ENCODE results near the gene TOPBP1. TPM values are rescaled to one million over a fixed set of nuclear protein-coding genes. Genes with fewer than 3 reads are reported as not detected.

Gene TOPBP1
- total and polyA plus RNA-seq, 2 experiments from 2014 or later: 15.8 to 42.2 TPM

DNA sequence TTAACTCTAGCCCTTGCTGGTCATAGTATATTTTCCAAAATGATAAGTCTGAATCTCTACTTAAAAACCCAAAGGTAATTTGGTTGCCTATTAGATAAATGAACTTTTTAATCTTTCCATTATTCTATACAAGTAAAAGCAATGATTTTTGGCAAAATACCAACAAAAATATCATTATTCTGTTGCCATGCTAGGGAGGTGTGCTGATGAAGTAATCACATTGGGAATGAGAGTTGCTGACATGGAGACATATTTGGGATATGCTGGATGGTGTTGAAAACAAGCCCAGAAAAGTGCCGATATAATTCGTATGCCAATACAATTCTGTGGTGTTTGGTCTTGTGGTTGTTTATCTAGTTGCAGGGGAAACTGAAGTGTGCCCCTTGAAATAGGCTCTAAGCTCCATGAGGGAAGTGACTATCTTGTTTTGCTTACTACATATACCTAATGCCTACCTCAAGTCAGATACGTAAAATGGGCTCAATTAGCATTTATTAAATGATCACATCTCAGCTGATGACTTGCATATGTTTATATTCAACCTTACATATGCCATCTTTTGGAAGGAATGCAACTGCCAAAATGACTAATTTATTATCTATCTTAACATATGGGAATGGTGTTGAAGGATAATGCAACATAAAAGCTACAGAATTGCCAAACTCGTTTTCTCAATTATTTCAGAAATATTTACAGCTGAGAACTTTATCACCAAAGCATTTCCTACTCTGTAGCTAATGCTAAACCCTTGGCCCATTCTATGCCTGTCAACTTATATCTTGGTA is 5.8 kb downstream of the TOPBP1 start:
- H3K9me2 ChIP-seq (ENCODE audit: insufficient read depth): no peaks in the 10 kb centered on the region
- ATAC-seq (no peak), DNase-seq (ENCODE audit: low spot score) (no peak)
- TF ChIP-seq EZH2 (IDR thresholded peaks at IDR 0.05; ENCODE audit: low read depth, unreplicated experiment): no peak
- TF ChIP-seq EZH2phosphoT487 (IDR thresholded peaks at IDR 0.05; ENCODE audit: unreplicated experiment): no peak
- TF ChIP-seq, protein P1, sequence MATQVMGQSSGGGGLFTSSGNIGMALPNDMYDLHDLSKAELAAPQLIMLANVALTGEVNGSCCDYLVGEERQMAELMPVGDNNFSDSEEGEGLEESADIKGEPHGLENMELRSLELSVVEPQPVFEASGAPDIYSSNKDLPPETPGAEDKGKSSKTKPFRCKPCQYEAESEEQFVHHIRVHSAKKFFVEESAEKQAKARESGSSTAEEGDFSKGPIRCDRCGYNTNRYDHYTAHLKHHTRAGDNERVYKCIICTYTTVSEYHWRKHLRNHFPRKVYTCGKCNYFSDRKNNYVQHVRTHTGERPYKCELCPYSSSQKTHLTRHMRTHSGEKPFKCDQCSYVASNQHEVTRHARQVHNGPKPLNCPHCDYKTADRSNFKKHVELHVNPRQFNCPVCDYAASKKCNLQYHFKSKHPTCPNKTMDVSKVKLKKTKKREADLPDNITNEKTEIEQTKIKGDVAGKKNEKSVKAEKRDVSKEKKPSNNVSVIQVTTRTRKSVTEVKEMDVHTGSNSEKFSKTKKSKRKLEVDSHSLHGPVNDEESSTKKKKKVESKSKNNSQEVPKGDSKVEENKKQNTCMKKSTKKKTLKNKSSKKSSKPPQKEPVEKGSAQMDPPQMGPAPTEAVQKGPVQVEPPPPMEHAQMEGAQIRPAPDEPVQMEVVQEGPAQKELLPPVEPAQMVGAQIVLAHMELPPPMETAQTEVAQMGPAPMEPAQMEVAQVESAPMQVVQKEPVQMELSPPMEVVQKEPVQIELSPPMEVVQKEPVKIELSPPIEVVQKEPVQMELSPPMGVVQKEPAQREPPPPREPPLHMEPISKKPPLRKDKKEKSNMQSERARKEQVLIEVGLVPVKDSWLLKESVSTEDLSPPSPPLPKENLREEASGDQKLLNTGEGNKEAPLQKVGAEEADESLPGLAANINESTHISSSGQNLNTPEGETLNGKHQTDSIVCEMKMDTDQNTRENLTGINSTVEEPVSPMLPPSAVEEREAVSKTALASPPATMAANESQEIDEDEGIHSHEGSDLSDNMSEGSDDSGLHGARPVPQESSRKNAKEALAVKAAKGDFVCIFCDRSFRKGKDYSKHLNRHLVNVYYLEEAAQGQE (IDR thresholded peaks at IDR 0.05; ENCODE audit: unreplicated experiment): no peak
- TF ChIP-seq, protein P2, sequence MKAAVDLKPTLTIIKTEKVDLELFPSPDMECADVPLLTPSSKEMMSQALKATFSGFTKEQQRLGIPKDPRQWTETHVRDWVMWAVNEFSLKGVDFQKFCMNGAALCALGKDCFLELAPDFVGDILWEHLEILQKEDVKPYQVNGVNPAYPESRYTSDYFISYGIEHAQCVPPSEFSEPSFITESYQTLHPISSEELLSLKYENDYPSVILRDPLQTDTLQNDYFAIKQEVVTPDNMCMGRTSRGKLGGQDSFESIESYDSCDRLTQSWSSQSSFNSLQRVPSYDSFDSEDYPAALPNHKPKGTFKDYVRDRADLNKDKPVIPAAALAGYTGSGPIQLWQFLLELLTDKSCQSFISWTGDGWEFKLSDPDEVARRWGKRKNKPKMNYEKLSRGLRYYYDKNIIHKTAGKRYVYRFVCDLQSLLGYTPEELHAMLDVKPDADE (IDR thresholded peaks at IDR 0.05): no peak
- TF ChIP-seq ZNF331 (CRISPR knock-in tag; IDR thresholded peaks at IDR 0.05; ENCODE audit: low read depth): no peak
- TF ChIP-seq JUNB (IDR thresholded peaks at IDR 0.05; ENCODE audit: unreplicated experiment): no peak
- no peak for TF ChIP-seq POLR2AphosphoS5 (IDR thresholded peaks at IDR 0.05; ENCODE audit: low read depth)
- no peak for TF ChIP-seq ZNF114 (CRISPR knock-in tag; IDR thresholded peaks at IDR 0.05)
- TF ChIP-seq CREB1 (CRISPR knock-in tag; IDR thresholded peaks at IDR 0.05; ENCODE audit: low read depth): no peak
- no peak for TF ChIP-seq STAT1 (IDR thresholded peaks at IDR 0.05; ENCODE audit: unreplicated experiment)
- peaks cover 9% of the 10 kb centered on the region; the same call in 1 of the 2 replicates for H4K20me1 ChIP-seq (replicated peaks; ENCODE audit: insufficient read depth)
- Mint-ChIP-seq H3K27me3 (ENCODE audit: insufficient read depth, low read depth, poor library complexity) (no peaks in the 10 kb centered on the region), H3K4me1 (peaks cover 5% of the 10 kb centered on the region; the same call in 1 of the 3 replicates), H3K27ac (no peak overlapping the region), H3K9me3 (no peaks in the 10 kb centered on the region), H3K4me3 (no peak overlapping the region), H3K36me3 (ENCODE audit: low read depth) (peaks cover 65% of the 10 kb centered on the region; the same call in 2 of the 3 replicates)
- H2AFZ ChIP-seq: no peak overlapping the region
- H3K36me3 ChIP-seq (ENCODE audit: insufficient read depth): peaks cover 42% of the 10 kb centered on the region
- no peak overlapping the region for H3K4me3 ChIP-seq
- H3K27me3 ChIP-seq (ENCODE audit: insufficient read depth): no peaks in the 10 kb centered on the region
- no peaks in the 10 kb centered on the region for H3F3A ChIP-seq (replicated peaks; ENCODE audit: low read depth)
- no peak overlapping the region for H3K4me2 ChIP-seq
- peaks cover 25% of the 10 kb centered on the region for H3K79me2 ChIP-seq (replicated peaks; ENCODE audit: insufficient read depth)
- H3K27ac ChIP-seq (ENCODE audit: low read depth): no peak overlapping the region
- H3K4me1 ChIP-seq (ENCODE audit: insufficient read depth): peaks cover 9% of the 10 kb centered on the region; the same call in 1 of the 2 replicates
